ENCODE data around the gene ANKRD33.

ANKRD33 gene

GRCh38 chr12:51937926-51938325 lies 50.0 kb downstream of the ANKRD33 start:
- in situ Hi-C loops (cut with HindIII; ENCODE audit: low sequenced_read_pairs): no loop called here

- in situ Hi-C loops (cut with HindIII; ENCODE audit: low sequenced_read_pairs): no loop called here
Observed at GRCh38 chr12:51938726-51939125, 50.8 kb downstream of the ANKRD33 start.

GRCh38 chr12:51941011-51941581 lies 53.2 kb downstream of the ANKRD33 start:
- in situ Hi-C loops (cut with HindIII; ENCODE audit: low sequenced_read_pairs): no loop called here

All from DLD1 (cell line).